ENCODE data around the gene FAM184A.
A peak's percentile ranks its signal among the peaks of the same experiment; 100 is the strongest.
"Not testable (repeated sequence)": the region's sequence is repeated elsewhere in the genome, so short reads cannot be mapped to it uniquely, and the experiment has no call there.

The FAM184A gene

GRCh38 chr6:119105282-119105681, 26.8 kb upstream of the FAM184A start:
- no peak for DNase-seq (ENCODE audit: low read depth)
- no peak overlapping the region for H3K4me3 ChIP-seq (ENCODE audit: low read depth, low read length)

- H3K4me3 ChIP-seq (ENCODE audit: low read depth, low read length), result no peak overlapping the region
- DNase-seq (ENCODE audit: low read depth), result no peak
Observed at GRCh38 chr6:119102901-119103300, 24.4 kb upstream of the FAM184A start.

- DNase-seq (ENCODE audit: low read depth), result no peak
- no peak overlapping the region for H3K4me3 ChIP-seq (ENCODE audit: low read depth, low read length)
Observed at GRCh38 chr6:119100115-119100514, 21.7 kb upstream of the FAM184A start.

- H3K4me3 ChIP-seq (ENCODE audit: low read depth, low read length); DNase-seq (ENCODE audit: low read depth): not testable (repeated sequence)
Observed at GRCh38 chr6:119097815-119098361, 19.4 kb upstream of the FAM184A start.

- no peak for DNase-seq (ENCODE audit: low read depth)
- no peak overlapping the region for H3K4me3 ChIP-seq (ENCODE audit: low read depth, low read length)
Observed at GRCh38 chr6:119096721-119097565, 18.5 kb upstream of the FAM184A start.

GRCh38 chr6:119090256-119090655, 11.8 kb upstream of the FAM184A start:
- no peak overlapping the region for H3K4me3 ChIP-seq (ENCODE audit: low read depth, low read length)
- no peak for DNase-seq (ENCODE audit: low read depth)

GRCh38 chr6:119084784-119085183, 6.3 kb upstream of the FAM184A start:
- H3K4me3 ChIP-seq (ENCODE audit: low read depth, low read length), result no peak overlapping the region
- no peak for DNase-seq (ENCODE audit: low read depth)

GRCh38 chr6:119083007-119083406, 4.5 kb upstream of the FAM184A start:
- H3K4me3 ChIP-seq (ENCODE audit: low read depth, low read length), result no peak overlapping the region
- DNase-seq (ENCODE audit: low read depth), result no peak

GRCh38 chr6:119079283-119079809, 882 bp upstream of the FAM184A start:
- peak overlapping the region; percentile 58 for H3K4me3 ChIP-seq (ENCODE audit: low read depth, low read length)
- peak; percentile 36 for DNase-seq (ENCODE audit: low read depth)

GRCh38 chr6:119077643-119078375, 655 bp downstream of the FAM184A start:
- H3K4me3 ChIP-seq (ENCODE audit: low read depth, low read length), result peak overlapping the region; percentile 58
- no peak for DNase-seq (ENCODE audit: low read depth)

- DNase-seq (ENCODE audit: low read depth), result no peak
- no peak overlapping the region for H3K4me3 ChIP-seq (ENCODE audit: low read depth, low read length)
Observed at GRCh38 chr6:119077391-119077642, 1.1 kb downstream of the FAM184A start.

- H3K4me3 ChIP-seq (ENCODE audit: low read depth, low read length), result no peak overlapping the region
- DNase-seq (ENCODE audit: low read depth), result no peak
Observed at GRCh38 chr6:119076576-119077390, 1.7 kb downstream of the FAM184A start.

- no peak overlapping the region for H3K4me3 ChIP-seq (ENCODE audit: low read depth, low read length)
- no peak for DNase-seq (ENCODE audit: low read depth)
Observed at GRCh38 chr6:119076173-119076572, 2.3 kb downstream of the FAM184A start.

- no peak for DNase-seq (ENCODE audit: low read depth)
- no peak overlapping the region for H3K4me3 ChIP-seq (ENCODE audit: low read depth, low read length)
Observed at GRCh38 chr6:119075200-119075981, 3.1 kb downstream of the FAM184A start.

- no peak overlapping the region for H3K4me3 ChIP-seq (ENCODE audit: low read depth, low read length)
- no peak for DNase-seq (ENCODE audit: low read depth)
Observed at GRCh38 chr6:119073307-119074051, 5.0 kb downstream of the FAM184A start.

GRCh38 chr6:119071576-119071975, 6.9 kb downstream of the FAM184A start:
- no peak for DNase-seq (ENCODE audit: low read depth)
- no peak overlapping the region for H3K4me3 ChIP-seq (ENCODE audit: low read depth, low read length)

- DNase-seq (ENCODE audit: low read depth), result no peak
- no peak overlapping the region for H3K4me3 ChIP-seq (ENCODE audit: low read depth, low read length)
Observed at GRCh38 chr6:119067091-119067490, 11.4 kb downstream of the FAM184A start.

- no peak for DNase-seq (ENCODE audit: low read depth)
- H3K4me3 ChIP-seq (ENCODE audit: low read depth, low read length), result no peak overlapping the region
Observed at GRCh38 chr6:119066517-119066916, 11.9 kb downstream of the FAM184A start.
